Loucy (cell line): ENCODE measurements around the gene CLEC4D.
A peak's percentile ranks its signal among the peaks of the same experiment; 100 is the strongest.
"Not testable (repeated sequence)": the region's sequence is repeated elsewhere in the genome, so short reads cannot be mapped to it uniquely, and the experiment has no call there.

Source experiments
- H2AFZ ChIP-seq: fragments of 200-600 bp; sonication (generic); 2 replicates; pipeline ENCODE4 v1.6.0; 2016; ENCODE audit warnings: antibody characterized with exemption, mild to moderate bottlenecking, low read length, moderate library complexity
- H3F3A ChIP-seq: fragments of 200-600 bp; 2 replicates; pipeline ENCODE4 v1.6.0; 2016; ENCODE audit warnings: antibody characterized with exemption, low read depth, mild to moderate bottlenecking
- H3K27me3 ChIP-seq: fragments of 200-600 bp; sonication (generic); 2 replicates; pipeline ENCODE4 v1.6.1; 2014; ENCODE audit warnings: low read length, mild to moderate bottlenecking; ENCODE audit not compliant: insufficient read depth, poor library complexity, severe bottlenecking
- H3K36me3 ChIP-seq: fragments of 200-600 bp; sonication (generic); 2 replicates; pipeline ENCODE4 v1.6.1; 2016; ENCODE audit warnings: low read length; ENCODE audit not compliant: insufficient read depth
- H3K4me1 ChIP-seq: fragments of 200-600 bp; sonication (generic); 2 replicates; pipeline ENCODE4 v1.5.1; 2014; ENCODE audit warnings: low read length, mild to moderate bottlenecking; ENCODE audit not compliant: insufficient read depth, poor library complexity, severe bottlenecking
- H3K4me2 ChIP-seq: fragments of 200-600 bp; sonication (generic); 2 replicates; pipeline ENCODE4 v1.6.0; 2014; ENCODE audit warnings: antibody characterized with exemption, low read length, low read depth, mild to moderate bottlenecking; ENCODE audit not compliant: poor library complexity, severe bottlenecking
- H3K4me3 ChIP-seq: fragments of 200-600 bp; sonication (generic); 2 replicates; pipeline ENCODE4 v1.5.1; 2014; ENCODE audit warnings: low read length, mild to moderate bottlenecking, mixed read lengths; ENCODE audit not compliant: poor library complexity, severe bottlenecking
- H3K79me2 ChIP-seq: fragments of 200-600 bp; sonication (generic); 2 replicates; pipeline ENCODE4 v1.6.1; 2014; ENCODE audit warnings: low read length; ENCODE audit not compliant: insufficient read depth
- H3K9ac ChIP-seq: fragments of 200-600 bp; sonication (generic); 2 replicates; pipeline ENCODE4 v1.6.0; 2014; ENCODE audit warnings: mild to moderate bottlenecking, low read depth, low read length, moderate library complexity; ENCODE audit not compliant: poor library complexity, severe bottlenecking
- H3K9me2 ChIP-seq: fragments of 200-600 bp; sonication (generic); replicated peaks from 2 replicates; pipeline ENCODE4 v1.6.1; 2016; ENCODE audit warnings: low read depth, low read length, mixed read lengths
- H3K9me3 ChIP-seq: fragments of 200-600 bp; sonication (generic); 2 replicates; pipeline ENCODE4 v1.6.1; 2014; ENCODE audit warnings: mild to moderate bottlenecking, antibody characterized with exemption, low read length, low read depth; ENCODE audit not compliant: insufficient read depth
- H4K20me1 ChIP-seq: fragments of 200-600 bp; sonication (generic); 2 replicates; pipeline ENCODE4 v1.6.0; 2014; ENCODE audit warnings: antibody characterized with exemption, low read length, mild to moderate bottlenecking; ENCODE audit not compliant: insufficient read depth, poor library complexity, severe bottlenecking
- EZH2phosphoT487 ChIP-seq: fragments of 200-600 bp; IDR thresholded peaks from 2 replicates; pipeline ENCODE4 v1.6.1; 2018; ENCODE audit warnings: antibody characterized with exemption, mild to moderate bottlenecking, moderate library complexity, borderline replicate concordance
- TF ChIP-seq, protein P1 (sequence below): fragments of 200-600 bp; sonication (generic); conservative IDR thresholded peaks from 2 replicates; pipeline ENCODE4 v1.5.1; 2014; ENCODE audit warnings: mild to moderate bottlenecking, antibody characterized with exemption, low read length

The CLEC4D gene

DNA sequence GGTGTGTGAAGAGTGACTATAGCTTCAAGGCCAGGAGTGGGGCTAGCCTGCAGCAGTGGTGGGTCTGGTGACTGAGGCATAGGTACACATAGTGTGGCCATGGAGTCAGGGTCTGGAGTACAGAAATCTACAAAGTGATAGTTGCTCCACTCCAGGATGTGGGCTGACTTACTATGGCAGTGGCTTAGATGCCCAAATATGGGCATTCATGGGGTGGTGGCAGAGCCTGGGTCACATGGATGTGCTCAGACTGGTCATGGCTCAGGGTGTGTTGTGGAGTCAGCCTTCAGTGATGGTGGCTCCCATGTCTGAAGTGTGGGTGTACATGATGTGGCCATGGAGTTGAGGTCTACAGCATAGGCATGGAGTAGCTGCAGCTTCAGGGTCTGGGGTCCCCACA, 30.2 kb upstream of the CLEC4D start:
- TF ChIP-seq, protein P1, sequence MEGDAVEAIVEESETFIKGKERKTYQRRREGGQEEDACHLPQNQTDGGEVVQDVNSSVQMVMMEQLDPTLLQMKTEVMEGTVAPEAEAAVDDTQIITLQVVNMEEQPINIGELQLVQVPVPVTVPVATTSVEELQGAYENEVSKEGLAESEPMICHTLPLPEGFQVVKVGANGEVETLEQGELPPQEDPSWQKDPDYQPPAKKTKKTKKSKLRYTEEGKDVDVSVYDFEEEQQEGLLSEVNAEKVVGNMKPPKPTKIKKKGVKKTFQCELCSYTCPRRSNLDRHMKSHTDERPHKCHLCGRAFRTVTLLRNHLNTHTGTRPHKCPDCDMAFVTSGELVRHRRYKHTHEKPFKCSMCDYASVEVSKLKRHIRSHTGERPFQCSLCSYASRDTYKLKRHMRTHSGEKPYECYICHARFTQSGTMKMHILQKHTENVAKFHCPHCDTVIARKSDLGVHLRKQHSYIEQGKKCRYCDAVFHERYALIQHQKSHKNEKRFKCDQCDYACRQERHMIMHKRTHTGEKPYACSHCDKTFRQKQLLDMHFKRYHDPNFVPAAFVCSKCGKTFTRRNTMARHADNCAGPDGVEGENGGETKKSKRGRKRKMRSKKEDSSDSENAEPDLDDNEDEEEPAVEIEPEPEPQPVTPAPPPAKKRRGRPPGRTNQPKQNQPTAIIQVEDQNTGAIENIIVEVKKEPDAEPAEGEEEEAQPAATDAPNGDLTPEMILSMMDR: no peak
- TF ChIP-seq EZH2phosphoT487: no peak
- peak overlapping the region; percentile 67 for H2AFZ ChIP-seq
- no peaks in the 10 kb centered on the region for H3K27me3 ChIP-seq
- no peaks in the 10 kb centered on the region for H3K79me2 ChIP-seq
- no peak overlapping the region for H3K4me3 ChIP-seq
- no peaks in the 10 kb centered on the region for H4K20me1 ChIP-seq
- no peaks in the 10 kb centered on the region for H3K36me3 ChIP-seq
- H3K9ac ChIP-seq: no peak overlapping the region
- peaks cover 3% of the 10 kb centered on the region; the same call in 1 of the 2 replicates for H3K9me3 ChIP-seq
- H3K4me1 ChIP-seq: peaks cover 13% of the 10 kb centered on the region
- no peaks in the 10 kb centered on the region for H3F3A ChIP-seq
- peak overlapping the region; percentile 7 for H3K4me2 ChIP-seq
- H3K9me2 ChIP-seq: no peaks in the 10 kb centered on the region

DNA sequence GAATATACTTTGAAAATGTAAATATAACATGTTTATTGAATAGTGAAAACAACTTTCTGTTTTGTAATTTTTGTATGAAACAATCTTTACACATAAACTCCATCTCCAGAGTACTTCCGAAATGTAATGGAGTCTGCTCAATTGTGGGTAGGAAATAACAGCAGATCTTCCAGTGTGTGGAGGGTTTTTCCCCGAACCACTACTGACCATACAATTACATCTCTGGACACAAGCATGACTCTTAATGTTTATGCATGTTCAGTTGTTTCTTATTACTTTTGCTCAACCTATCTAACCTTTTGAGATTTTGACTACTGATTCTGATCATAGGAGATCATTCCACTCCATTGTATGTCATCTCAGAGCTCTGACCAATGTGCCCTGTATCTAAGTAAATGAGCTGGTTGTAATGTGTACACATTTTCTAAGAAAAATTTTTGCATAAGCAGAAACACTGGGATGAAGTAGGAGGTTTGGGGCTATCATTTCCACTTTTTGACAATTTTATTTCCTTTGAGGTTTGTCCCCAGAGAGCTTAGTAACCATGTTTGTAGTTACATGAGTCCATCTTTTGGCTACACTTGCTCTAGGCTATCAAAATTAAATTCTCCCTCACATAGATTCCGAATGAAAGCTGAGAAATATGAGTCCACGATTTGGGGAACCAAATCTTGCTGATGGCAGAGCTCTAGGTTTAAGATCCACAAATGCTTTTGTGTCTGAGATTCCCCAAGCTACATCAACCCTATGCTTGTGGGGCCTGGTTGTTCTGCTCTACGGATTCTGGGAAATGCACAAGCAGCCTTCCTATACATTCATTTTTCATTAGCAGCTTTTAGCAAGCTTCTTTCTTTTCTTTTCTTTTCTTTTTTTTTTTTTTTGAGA, 21.4 kb upstream of the CLEC4D start:
- H2AFZ ChIP-seq: no peak overlapping the region
- no peaks in the 10 kb centered on the region for H3K9me2 ChIP-seq
- no peak overlapping the region for H3K4me3 ChIP-seq
- peaks cover 3% of the 10 kb centered on the region; the same call in 1 of the 2 replicates for H3K9me3 ChIP-seq
- H3K4me2 ChIP-seq: no peak overlapping the region
- H4K20me1 ChIP-seq: no peaks in the 10 kb centered on the region
- no peaks in the 10 kb centered on the region for H3F3A ChIP-seq
- no peaks in the 10 kb centered on the region for H3K27me3 ChIP-seq
- no peaks in the 10 kb centered on the region for H3K36me3 ChIP-seq
- peaks cover 18% of the 10 kb centered on the region for H3K4me1 ChIP-seq
- no peak for TF ChIP-seq EZH2phosphoT487
- TF ChIP-seq, protein P1: no peak
- no peaks in the 10 kb centered on the region for H3K79me2 ChIP-seq
- H3K9ac ChIP-seq: no peak overlapping the region

DNA sequence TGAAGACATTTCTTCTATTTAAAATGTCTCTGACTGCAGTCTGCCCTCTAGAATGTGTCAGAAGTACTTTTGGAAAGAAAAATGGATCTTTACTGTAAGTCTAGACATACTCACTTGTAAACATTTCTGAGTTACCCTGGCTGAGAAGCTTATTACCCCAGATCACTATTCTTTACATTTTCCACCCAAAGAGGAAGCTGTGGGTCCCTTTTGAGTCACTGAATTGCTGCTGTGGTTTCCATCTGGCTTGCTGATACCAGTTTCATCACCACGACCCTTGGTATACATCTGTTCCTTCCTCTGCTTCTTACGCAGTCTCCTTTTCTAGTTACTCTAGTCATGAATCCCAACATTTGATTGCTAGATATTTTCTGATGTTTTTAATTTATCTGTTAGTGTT, 20.2 kb upstream of the CLEC4D start:
- H3K79me2 ChIP-seq: no peaks in the 10 kb centered on the region
- H3K27me3 ChIP-seq: no peaks in the 10 kb centered on the region
- no peak overlapping the region for H3K9ac ChIP-seq
- peak overlapping the region; percentile 46 for H3K4me2 ChIP-seq
- no peak overlapping the region for H2AFZ ChIP-seq
- no peaks in the 10 kb centered on the region for H3K9me2 ChIP-seq
- H3K4me3 ChIP-seq: peak overlapping the region; percentile 11
- no peaks in the 10 kb centered on the region; the same call in 1 of the 2 replicates for H3K9me3 ChIP-seq
- TF ChIP-seq, protein P1: no peak
- no peak for TF ChIP-seq EZH2phosphoT487
- H3F3A ChIP-seq: no peaks in the 10 kb centered on the region
- H3K4me1 ChIP-seq: peaks cover 18% of the 10 kb centered on the region
- H3K36me3 ChIP-seq: no peaks in the 10 kb centered on the region
- H4K20me1 ChIP-seq: no peaks in the 10 kb centered on the region

DNA sequence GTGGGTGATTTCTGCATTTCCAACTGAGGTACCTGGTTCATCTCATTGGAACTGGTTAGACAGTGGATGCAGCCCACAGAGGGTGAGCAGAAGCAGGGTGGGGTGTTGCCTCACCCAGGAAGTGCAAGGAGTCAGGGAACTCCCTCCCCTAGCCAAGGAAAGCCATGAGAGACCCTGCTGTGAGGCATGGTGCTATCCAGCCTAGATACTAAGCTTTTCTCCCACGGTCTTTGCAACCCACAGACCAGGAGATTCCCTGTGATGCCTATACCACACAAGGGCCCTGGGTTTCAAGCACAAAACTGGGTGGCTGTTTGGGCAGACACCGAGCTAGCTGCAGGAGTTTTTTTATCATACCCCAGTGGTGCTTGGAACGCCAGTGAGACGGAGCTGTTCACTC, 17.6 kb upstream of the CLEC4D start:
- not testable (repeated sequence) for H3K36me3 ChIP-seq, H4K20me1 ChIP-seq, H3K27me3 ChIP-seq, H3K79me2 ChIP-seq, H3K4me3 ChIP-seq, H3K9me3 ChIP-seq, H3K9ac ChIP-seq, H2AFZ ChIP-seq, H3K9me2 ChIP-seq, H3K4me2 ChIP-seq, H3F3A ChIP-seq
- peaks cover 32% of the 10 kb centered on the region for H3K4me1 ChIP-seq

DNA sequence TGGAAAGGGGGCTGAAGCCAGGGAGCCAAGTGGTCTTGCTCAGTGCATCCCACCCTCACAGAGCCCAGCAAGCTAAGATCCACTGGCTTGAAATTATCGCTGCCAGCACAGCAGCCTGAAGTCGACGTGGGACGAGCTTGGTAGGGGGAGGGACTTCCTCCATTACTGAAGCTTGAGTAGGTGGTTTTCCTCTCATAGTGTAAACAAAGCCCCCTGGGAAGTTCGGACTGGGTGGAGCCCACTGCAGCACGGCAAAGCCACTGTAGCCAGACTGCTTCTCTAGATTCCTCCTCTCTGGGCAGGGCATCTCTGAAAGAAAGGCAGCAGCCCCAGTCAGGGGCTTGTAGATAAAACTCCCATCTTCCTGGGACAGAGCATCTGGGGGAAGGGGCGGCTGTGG, 17.2 kb upstream of the CLEC4D start:
- H4K20me1 ChIP-seq, H3K4me3 ChIP-seq, H3K4me2 ChIP-seq, H3F3A ChIP-seq, H3K79me2 ChIP-seq, H3K36me3 ChIP-seq, H3K27me3 ChIP-seq, H3K9me2 ChIP-seq, H2AFZ ChIP-seq, H3K9me3 ChIP-seq, H3K9ac ChIP-seq: not testable (repeated sequence)
- peaks cover 36% of the 10 kb centered on the region for H3K4me1 ChIP-seq
